HG03139 (cell line): ENCODE results near the gene SFT2D1.
"Not testable (repeated sequence)": the region's sequence is repeated elsewhere in the genome, so short reads cannot be mapped to it uniquely, and the experiment has no call there.

Source experiments
- ATAC-seq: cut with Tn5 transposase; IDR thresholded peaks from one replicate; pipeline ENCODE4 v1.9.1; 2021; ENCODE audit not compliant: unreplicated experiment

The SFT2D1 gene

DNA sequence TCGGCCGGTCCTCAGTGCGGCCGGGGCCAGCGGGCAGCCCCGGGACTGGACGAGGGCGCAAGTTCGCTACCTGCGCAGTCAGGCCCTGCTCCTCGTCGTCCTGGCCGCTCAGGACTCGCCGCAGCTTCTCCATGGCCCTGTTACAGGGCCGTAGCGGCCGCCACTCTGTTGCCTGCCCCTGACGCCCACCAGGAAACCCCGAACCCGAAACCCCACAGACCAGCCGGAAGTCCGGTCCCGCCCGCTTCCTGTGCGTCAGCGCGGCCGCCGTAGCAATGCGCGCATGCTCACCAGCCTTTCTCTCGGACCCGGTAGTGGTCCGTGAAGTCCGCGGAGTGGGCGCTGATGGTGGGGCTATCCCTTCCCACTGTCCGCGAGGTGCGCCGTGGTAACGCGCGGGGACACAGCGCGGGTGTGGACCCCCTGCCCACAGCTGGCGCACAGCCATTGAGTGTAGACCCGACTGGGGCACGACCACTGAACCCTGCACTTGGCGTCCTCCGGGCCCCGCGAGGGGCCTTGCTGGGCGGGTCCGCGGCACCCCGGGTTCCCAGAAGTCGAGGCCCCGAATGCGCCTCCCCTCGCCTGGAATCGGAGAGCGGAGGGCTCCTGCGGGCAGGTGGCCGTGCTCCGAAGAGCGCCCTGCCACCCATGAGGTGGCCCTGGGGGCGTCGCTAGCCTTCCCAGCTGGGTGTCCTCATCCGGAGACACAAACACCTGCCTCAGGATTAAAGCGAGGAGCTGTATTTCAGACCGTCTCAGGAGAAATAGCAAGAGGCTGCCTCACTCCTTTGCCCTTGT lies at the start of gene SFT2D1:
Gene SFT2D1 (minus strand): TSS at position 197 of the 801 bp plus-strand sequence. CDS start 64 bp downstream, at position 133.
- peak; percentile 91 for ATAC-seq

DNA sequence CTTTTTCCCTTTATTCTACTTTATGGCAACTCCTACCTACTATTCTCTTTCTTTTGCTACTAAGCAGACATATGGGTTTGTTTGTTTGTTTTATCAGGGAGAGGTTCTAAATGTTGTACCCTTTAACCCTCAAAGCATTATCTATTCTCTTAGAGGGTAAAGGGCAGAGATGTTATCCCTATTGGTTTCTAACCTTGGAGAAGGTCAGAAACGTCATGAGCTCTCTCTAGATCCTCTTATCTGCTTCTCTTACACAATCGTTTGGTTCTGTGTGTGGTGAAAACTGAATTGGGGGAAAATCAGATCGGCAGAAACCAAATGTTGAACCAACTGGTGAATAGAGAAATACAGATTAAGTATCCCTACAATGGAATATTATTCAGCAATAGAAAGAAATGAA lies 46.8 kb upstream of the SFT2D1 start:
- no peak for ATAC-seq

DNA sequence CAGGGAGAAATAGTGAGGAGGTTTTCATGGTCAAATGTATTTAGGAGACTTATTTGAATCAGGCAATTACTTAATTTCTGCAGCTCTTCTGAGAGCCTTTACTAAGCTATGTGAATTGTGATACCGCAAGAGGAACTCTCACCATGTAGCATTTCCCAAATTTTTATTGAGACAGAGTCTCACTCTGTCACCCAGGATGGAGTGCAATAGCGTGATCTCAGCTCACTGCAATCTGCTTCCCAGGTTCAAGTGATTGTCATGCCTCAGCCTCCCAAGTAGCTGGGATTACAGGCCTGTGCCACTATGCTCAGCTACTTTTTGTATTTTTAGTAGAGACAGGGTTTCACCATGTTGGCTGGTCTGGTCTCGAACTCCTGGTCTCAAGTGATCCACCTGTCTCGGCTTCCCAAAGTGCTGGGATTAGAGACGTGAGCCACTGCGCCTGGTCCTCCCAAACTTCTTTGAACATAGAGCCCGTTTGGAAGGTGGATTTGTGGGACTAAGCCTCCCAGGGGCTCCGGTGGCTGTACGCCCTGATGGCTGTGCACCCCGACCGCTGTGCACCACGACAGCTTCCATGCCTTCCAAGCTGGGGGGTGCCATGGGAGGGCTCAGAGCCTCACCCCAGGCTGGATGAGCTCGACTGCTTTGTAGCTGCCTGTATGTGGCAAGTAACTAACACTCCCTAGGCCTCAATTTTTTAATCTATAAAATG lies 46.1 kb upstream of the SFT2D1 start:
- no peak for ATAC-seq

DNA sequence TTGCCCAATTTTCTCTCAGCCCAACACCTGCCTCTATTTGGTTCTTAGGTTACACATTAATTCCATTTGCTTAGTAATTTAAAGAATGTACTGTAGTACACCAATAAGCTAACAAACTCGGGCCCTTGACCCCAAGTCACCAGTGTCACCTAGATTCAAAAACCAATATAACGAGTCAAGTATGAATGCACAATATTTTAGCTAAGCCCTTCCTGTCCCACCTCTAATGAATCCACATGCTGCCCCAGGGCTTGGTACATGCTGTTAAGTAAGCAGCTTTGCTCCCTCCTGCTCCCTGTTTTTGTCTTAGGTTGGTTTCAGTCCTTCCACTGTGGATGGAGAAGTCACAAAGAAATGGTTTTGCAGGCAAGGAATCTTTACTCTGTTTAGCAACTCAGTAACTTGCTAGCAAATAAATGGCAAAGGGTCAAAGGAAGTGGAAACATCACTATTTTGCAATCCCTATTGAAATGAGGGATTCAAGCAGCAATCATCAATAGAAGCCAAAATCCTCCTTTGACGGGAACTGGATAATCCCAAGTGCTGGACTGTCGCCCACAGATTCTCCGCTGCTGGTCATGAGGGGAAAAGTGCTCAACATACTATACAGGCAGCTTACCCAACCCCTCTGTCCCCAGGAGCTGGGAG lies 45.4 kb upstream of the SFT2D1 start:
- ATAC-seq = no peak

- not testable (repeated sequence) for ATAC-seq
Observed at GRCh38 chr6:166387098-166387497, 44.8 kb upstream of the SFT2D1 start.

DNA sequence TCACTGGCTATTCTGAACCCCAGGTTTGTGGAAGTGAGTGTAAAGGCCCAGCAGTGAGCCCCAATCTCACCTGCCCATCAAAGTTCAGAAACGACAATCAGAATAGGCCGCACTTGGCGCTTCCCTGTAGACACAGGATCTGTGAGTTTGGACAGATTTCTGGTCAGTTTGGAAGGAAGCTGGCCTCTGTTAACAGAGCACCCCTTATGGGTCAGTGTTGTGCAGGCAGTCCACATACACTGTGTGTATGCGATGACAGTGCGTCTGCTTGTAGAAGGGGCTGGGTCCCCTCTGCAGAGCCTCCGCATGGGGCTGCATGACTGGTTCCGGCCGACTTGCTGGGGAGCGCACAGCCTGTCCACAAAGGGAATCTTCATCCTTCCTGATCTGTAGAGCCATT lies 43.8 kb upstream of the SFT2D1 start:
- no peak for ATAC-seq

DNA sequence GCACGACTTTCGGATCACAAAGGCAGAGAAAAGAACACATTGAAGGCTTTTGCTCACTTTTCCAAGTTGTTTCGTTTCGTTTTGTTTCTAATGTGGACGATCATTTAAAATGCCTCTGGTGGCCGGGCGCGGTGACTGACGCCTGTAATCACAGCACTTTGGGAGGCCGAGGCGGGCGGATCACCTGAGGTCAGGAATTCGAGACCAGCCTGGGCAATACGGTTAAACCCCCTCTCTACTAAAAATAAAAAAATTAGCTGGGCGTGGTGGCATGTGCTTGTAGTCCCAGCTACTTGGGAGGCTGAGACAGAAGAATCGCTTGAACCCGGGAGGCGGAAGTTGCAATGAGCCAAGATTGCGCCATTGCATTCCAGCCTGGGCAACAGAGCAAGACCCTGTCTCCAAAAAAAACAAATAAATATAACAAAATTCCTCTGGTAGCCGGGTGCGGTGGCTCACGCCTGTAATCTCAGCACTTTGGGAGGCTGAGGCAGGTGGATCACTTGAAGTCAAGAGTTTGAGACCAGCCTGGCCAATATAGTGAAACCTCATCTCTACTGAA lies 41.5 kb upstream of the SFT2D1 start:
- peak; percentile 0 for ATAC-seq

GRCh38 chr6:166382933-166383801 lies 40.8 kb upstream of the SFT2D1 start, which contains the start of gene MPC1:
Gene MPC1, minus strand, starts transcription at chr6:166382940. Its CDS starts 64 bp downstream, at chr6:166382876.
- ATAC-seq = peak; percentile 82

GRCh38 chr6:166382500-166382932 lies 40.2 kb upstream of the SFT2D1 start:
- no peak for ATAC-seq

- peak; percentile 42 for ATAC-seq
Observed at GRCh38 chr6:166381733-166382499, 39.6 kb upstream of the SFT2D1 start.

GRCh38 chr6:166381381-166381732 lies 39.0 kb upstream of the SFT2D1 start:
- no peak for ATAC-seq

DNA sequence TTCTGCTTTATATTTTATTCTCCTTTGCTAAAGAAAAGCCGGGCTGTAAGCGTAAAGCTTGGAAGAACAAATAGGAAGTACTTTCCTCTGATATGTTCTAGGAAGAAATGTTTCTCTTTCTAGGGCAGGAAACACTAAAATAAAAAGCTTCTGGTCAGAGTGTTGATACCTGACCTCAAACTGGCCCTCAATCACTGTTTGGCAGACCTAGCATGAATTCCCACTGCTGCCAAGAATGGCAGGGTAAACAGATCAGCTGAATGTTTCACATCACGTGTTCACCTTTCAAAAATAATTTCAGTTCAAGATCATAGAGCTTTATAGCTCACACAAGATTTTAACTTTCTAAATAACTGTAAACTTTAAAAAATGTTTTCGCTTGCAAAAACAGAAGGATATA lies 37.5 kb upstream of the SFT2D1 start:
- no peak for ATAC-seq

DNA sequence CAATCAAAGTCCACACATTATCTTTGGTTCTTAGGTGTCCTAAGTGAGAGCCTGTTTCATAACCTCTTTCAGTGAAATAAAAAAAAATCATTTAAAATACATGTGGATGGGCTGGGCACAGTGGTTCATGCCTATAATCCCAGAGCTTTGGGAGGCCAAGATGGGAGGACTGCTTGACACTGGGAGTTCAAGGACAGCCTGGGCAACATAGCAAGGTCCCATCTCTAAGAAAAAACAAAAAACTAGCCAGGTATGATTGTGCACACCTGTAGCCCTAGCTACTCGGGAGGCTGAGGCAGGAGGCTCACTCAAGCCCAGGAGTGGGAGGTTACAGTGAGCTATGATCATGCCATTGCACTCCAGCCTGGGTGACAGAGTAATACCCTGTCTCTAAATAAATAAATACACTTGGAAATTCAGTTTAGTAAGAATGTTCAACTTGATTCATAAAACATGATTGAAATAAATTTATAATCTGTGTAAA lies 36.8 kb upstream of the SFT2D1 start:
- ATAC-seq = no peak

GRCh38 chr6:166377721-166378120 lies 35.4 kb upstream of the SFT2D1 start:
- no peak for ATAC-seq

DNA sequence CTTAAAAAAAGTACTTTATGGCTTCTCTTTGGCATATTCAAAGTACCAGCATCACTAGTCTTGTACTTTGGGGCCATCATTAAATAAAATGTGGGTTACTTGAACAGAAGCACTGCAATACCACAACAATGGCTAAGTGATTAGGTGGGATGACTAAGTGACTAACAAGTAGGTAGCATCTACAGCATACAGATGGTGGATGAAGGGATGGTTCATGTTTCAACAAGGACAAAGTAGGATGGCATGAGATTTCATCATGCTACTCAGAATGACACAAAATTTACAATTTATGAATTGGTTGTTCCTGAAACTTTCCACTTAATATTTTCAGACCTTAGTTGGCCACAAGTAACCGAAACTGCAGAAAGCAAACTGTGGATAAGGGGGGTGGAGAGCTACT lies 32.7 kb upstream of the SFT2D1 start:
- no peak for ATAC-seq

- ATAC-seq = no peak
Observed at GRCh38 chr6:166370489-166370888, 28.1 kb upstream of the SFT2D1 start.

DNA sequence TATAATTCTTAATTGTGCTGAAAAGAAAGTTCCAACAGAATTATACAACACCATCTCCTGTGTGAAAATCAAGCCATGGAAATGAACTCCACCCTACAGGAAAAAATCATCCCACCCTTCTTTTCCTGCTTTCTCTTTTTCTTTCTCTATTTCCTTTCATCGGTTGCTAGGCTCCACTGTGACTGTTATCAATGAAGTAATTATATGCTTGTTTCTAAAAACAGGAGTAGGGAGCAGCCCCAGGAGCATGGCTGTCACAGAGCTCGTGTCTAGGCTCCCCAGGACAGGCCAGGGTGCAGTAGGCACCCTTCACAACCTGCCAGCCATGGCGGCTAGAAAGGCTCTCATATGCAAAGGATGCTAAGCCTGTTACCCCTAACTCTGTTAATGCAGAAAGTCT lies 27.4 kb upstream of the SFT2D1 start:
- no peak for ATAC-seq

DNA sequence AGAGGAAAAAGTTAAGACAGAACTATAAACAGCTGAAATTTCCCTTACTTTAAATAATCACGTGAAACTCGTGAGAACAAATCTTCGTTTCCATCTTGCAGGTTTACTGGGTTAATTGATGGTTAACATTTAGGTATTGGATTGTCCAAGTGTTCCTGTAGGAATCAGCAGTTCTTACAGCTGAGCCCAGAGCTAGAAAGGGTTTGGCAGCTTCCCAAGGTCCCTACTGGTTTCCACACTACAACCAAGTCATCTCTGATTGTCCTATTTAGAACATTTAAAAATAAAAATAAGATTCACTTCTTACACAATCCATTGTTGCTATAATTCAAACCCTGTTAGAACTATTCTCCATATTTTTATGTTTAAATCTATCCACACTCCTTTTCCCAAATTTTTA lies 24.6 kb upstream of the SFT2D1 start:
- no peak for ATAC-seq

DNA sequence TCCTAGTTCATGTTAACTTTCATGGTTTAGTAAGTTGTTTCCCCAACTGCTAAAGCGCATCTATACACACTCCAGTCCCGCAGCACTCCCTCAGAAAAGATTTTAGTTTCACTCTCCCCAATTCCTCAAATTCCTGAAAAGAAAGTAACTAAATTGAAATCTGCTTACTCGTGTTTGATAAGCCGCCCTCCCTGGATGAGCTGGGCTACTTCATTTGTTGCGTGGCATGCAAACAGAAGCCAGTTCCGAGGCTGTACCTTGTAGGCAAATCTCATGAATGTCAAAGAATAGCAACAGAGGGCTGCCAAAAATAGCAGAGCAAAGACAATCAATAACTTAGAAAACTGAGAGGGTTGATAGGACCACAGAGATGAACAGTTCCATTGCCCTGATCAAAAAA lies 23.5 kb upstream of the SFT2D1 start:
- no peak for ATAC-seq

- ATAC-seq = no peak
Observed at GRCh38 chr6:166365221-166365620, 22.9 kb upstream of the SFT2D1 start.
